Hepatocyte (in vitro differentiated cells): ENCODE data around the gene PCGF1. TPM values are rescaled to one million over a fixed set of nuclear protein-coding genes. Genes with fewer than 3 reads are reported as not detected.
A peak's percentile ranks its signal among the peaks of the same experiment; 100 is the strongest.

Experiments used
- DNase-seq: peaks from one replicate; pipeline ENCODE4 v3.0.0-alpha.2; 2016; ENCODE audit warnings: low spot score
- H2AFZ ChIP-seq: fragments of 200-600 bp; sonication (generic); 2 replicates; pipeline ENCODE4 v1.6.0; 2016; ENCODE audit warnings: antibody characterized with exemption, mild to moderate bottlenecking
- H3K27ac ChIP-seq: fragments of 200-600 bp; sonication (generic); 2 replicates; pipeline ENCODE4 v1.5.1; 2016; ENCODE audit warnings: mild to moderate bottlenecking
- H3K27me3 ChIP-seq: fragments of 200-600 bp; sonication (generic); 2 replicates; pipeline ENCODE4 v1.6.1; 2016
- H3K36me3 ChIP-seq: fragments of 200-600 bp; sonication (generic); replicated peaks from 2 replicates; pipeline ENCODE4 v1.5.1; 2016; ENCODE audit warnings: low read depth; ENCODE audit not compliant: insufficient read depth
- H3K4me1 ChIP-seq: fragments of 200-600 bp; sonication (generic); 2 replicates; pipeline ENCODE4 v1.5.1; 2016; ENCODE audit warnings: mild to moderate bottlenecking, moderate library complexity; ENCODE audit not compliant: insufficient read depth
- H3K4me2 ChIP-seq: fragments of 200-600 bp; sonication (generic); 2 replicates; pipeline ENCODE4 v1.6.0; 2016
- H3K4me3 ChIP-seq: fragments of 200-600 bp; sonication (generic); 2 replicates; pipeline ENCODE4 v1.5.1; 2016; ENCODE audit warnings: mild to moderate bottlenecking
- H3K79me2 ChIP-seq: fragments of 200-600 bp; sonication (generic); 2 replicates; pipeline ENCODE4 v1.6.0; 2017; ENCODE audit warnings: mild to moderate bottlenecking
- H3K9me2 ChIP-seq: fragments of 200-600 bp; sonication (generic); replicated peaks from 2 replicates; pipeline ENCODE4 v1.6.0; 2017; ENCODE audit warnings: mild to moderate bottlenecking; ENCODE audit not compliant: insufficient read depth
- H3K9me3 ChIP-seq: fragments of 200-600 bp; sonication (generic); 2 replicates; pipeline ENCODE4 v1.5.1; 2016; ENCODE audit warnings: low read depth, mild to moderate bottlenecking
- H4K20me1 ChIP-seq: fragments of 200-600 bp; sonication (generic); 2 replicates; pipeline ENCODE4 v1.6.0; 2016; ENCODE audit warnings: mild to moderate bottlenecking; ENCODE audit not compliant: insufficient read depth, poor library complexity, severe bottlenecking
- EZH2 ChIP-seq: fragments of 200-600 bp; sonication (generic); IDR thresholded peaks from 2 replicates; pipeline ENCODE4 v1.6.1; 2016; ENCODE audit warnings: antibody characterized with exemption, mild to moderate bottlenecking, borderline replicate concordance
- EZH2phosphoT487 ChIP-seq: fragments of 200-600 bp; sonication (generic); IDR thresholded peaks from one replicate; pipeline ENCODE4 v1.6.1; 2018; ENCODE audit warnings: antibody characterized with exemption, mild to moderate bottlenecking, low read depth, moderate library complexity; ENCODE audit not compliant: unreplicated experiment, severe bottlenecking
- WGBS: methylation state at CpG from one replicate; pipeline ENCODE4 v1.1.6; 2016; ENCODE audit warnings: low lambda C conversion rate; ENCODE audit errors: missing lambda C conversion rate; 5-methylcytosine and 5-hydroxymethylcytosine counted together
- polyA plus RNA-seq: library from polyadenylated mRNA; unstranded; fragments of >200 nt; fragmentation: Nextera tagmentation; extraction: Ambion mirVana; gene quantifications from 2 replicates; pipeline ENCODE4 v1.2.1, GENCODE V29; 2016
- total RNA-seq: library from RNA; depleted of rRNA; stranded (reverse); fragments of >200 nt; gene quantifications from 2 replicates; pipeline ENCODE4 v1.2.3, GENCODE V29; 2014
- TF ChIP-seq, protein P1 (sequence below): fragments of 200-600 bp; sonication (generic); IDR thresholded peaks from 2 replicates; pipeline ENCODE4 v1.5.1; 2016; ENCODE audit warnings: antibody characterized with exemption, mild to moderate bottlenecking; ENCODE audit not compliant: poor library complexity

PCGF1 gene
- total and polyA plus RNA-seq, 2 experiments from 2014 or later, result 10.6 to 30.2 TPM

GRCh38 chr2:74526649-74527230, 19.2 kb upstream of the PCGF1 start:
- Histone ChIP-seq H3K27me3 (no peaks in the 10 kb centered on the region), H3K9me2 (no peaks in the 10 kb centered on the region), H3K36me3 (no peaks in the 10 kb centered on the region), H3K9me3 (no peaks in the 10 kb centered on the region), H2AFZ (no peak overlapping the region), H3K4me2 (no peak overlapping the region), H3K27ac (no peak overlapping the region), H4K20me1 (peaks cover 7% of the 10 kb centered on the region), H3K4me1 (no peaks in the 10 kb centered on the region), H3K79me2 (peaks cover 32% of the 10 kb centered on the region), H3K4me3 (no peak overlapping the region)
- no peak for TF ChIP-seq EZH2
- no peak for DNase-seq
- 97% methylated on average over 11 of the region's 11 CpGs for WGBS

DNA sequence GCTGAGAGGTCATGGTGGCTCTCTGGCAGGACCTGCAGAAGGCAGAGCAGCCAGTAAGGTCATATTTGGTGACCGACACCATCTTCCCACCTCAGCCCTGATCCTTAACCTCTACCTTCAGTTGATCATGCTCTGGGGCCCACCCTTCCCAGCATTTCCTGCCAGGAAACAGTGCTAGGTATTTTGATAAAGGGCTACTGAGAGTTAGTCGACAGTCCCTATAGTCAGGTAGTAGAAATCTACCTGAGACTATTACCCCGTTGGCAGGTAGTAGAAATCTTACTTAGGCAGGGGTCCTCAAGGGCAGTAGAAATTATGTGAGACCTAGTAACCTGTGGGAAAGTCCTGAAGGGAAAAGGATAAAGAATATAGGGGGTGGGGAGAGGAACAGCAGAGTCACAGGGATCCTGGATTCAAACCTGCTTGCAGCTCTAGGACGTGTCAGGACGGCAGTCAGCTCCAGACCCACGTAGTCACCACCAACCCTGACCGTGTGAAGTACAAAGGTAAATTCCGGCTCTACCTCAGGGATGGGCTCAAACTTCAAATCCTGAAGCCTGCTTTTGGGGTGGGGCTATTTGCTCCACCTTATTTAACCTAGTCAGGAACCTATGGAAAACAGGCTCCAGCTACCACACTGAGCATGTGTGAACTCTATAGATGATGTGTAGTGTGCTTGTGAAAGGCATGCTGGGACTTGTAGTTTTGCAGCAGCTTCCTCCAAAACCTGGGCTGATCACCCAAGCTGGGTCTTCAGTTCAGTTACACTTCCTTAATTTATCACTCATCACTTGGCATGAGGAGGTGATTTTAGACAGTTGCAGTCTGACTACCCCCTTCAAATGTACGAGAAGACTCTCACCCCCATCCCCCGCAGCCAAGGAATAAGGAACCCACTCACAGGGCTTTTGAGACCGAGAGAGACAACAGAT, 18.5 kb upstream of the PCGF1 start, which contains the start of gene DQX1:
Gene DQX1 (minus strand): TSS at position 515 of the 932 bp plus-strand sequence. CDS start 502 bp downstream, at position 13.
- peaks cover 28% of the 10 kb centered on the region for H3K79me2 ChIP-seq
- no peak within 1 kb of the TSS for H2AFZ ChIP-seq
- peaks cover 7% of the 10 kb centered on the region for H4K20me1 ChIP-seq
- no peak within 1 kb of the TSS for H3K27ac ChIP-seq
- 94% methylated on average over 11 of the region's 11 CpGs for WGBS
- DNase-seq, result peak; percentile 32
- no peaks in the 10 kb centered on the region for H3K27me3 ChIP-seq
- no peaks in the 10 kb centered on the region for H3K9me3 ChIP-seq
- TF ChIP-seq EZH2phosphoT487 (no peak), EZH2 (no peak)
- TF ChIP-seq, protein P1, sequence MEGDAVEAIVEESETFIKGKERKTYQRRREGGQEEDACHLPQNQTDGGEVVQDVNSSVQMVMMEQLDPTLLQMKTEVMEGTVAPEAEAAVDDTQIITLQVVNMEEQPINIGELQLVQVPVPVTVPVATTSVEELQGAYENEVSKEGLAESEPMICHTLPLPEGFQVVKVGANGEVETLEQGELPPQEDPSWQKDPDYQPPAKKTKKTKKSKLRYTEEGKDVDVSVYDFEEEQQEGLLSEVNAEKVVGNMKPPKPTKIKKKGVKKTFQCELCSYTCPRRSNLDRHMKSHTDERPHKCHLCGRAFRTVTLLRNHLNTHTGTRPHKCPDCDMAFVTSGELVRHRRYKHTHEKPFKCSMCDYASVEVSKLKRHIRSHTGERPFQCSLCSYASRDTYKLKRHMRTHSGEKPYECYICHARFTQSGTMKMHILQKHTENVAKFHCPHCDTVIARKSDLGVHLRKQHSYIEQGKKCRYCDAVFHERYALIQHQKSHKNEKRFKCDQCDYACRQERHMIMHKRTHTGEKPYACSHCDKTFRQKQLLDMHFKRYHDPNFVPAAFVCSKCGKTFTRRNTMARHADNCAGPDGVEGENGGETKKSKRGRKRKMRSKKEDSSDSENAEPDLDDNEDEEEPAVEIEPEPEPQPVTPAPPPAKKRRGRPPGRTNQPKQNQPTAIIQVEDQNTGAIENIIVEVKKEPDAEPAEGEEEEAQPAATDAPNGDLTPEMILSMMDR, result no peak
- H3K4me1 ChIP-seq, result no peaks in the 10 kb centered on the region
- H3K4me2 ChIP-seq, result peak within 1 kb of the TSS; percentile 10
- H3K36me3 ChIP-seq, result no peaks in the 10 kb centered on the region
- H3K9me2 ChIP-seq, result no peaks in the 10 kb centered on the region
- H3K4me3 ChIP-seq, result no peak within 1 kb of the TSS

GRCh38 chr2:74524955-74525716, 17.6 kb upstream of the PCGF1 start:
- H4K20me1 ChIP-seq, result peaks cover 7% of the 10 kb centered on the region
- peak overlapping the region; percentile 10 for H3K4me2 ChIP-seq
- H2AFZ ChIP-seq, result no peak overlapping the region
- peaks cover 7% of the 10 kb centered on the region for H3K27me3 ChIP-seq
- H3K9me3 ChIP-seq, result no peaks in the 10 kb centered on the region
- H3K4me3 ChIP-seq, result no peak overlapping the region
- DNase-seq, result no peak
- TF ChIP-seq EZH2, result no peak
- TF ChIP-seq, protein P1, result no peak
- TF ChIP-seq EZH2phosphoT487, result no peak
- H3K79me2 ChIP-seq, result peaks cover 22% of the 10 kb centered on the region
- 93% methylated on average over 10 of the region's 10 CpGs for WGBS
- no peaks in the 10 kb centered on the region for H3K9me2 ChIP-seq
- H3K36me3 ChIP-seq, result no peaks in the 10 kb centered on the region
- no peaks in the 10 kb centered on the region for H3K4me1 ChIP-seq
- H3K27ac ChIP-seq, result no peak overlapping the region
